Activated B cell treated with CpG ODN at 0.5 μM for 24 hours (primary cell): Measurements from ENCODE around the gene CD4. TPM values are rescaled to one million over a fixed set of nuclear protein-coding genes. Genes with fewer than 3 reads are reported as not detected.
"Not testable (repeated sequence)": the region's sequence is repeated elsewhere in the genome, so short reads cannot be mapped to it uniquely, and the experiment has no call there.

ENCODE experiments used
- ATAC-seq: fragments of 200-7000 bp; cut with Tn5 transposase; one replicate; pipeline ENCODE4 v1.10.0; 2021; ENCODE audit warnings: low read depth, mild to moderate bottlenecking, moderate library complexity
- CTCF ChIA-PET: fragments of 350-600 bp; sonication (Branson Sonifier 250); formaldehyde crosslinking; loops from one replicate; lab custom pipeline; 2021; ENCODE audit warnings: antibody characterized with exemption; lab: Charles Lee
- POLR2A ChIA-PET: fragments of 350-600 bp; sonication (Branson Sonifier 250); formaldehyde crosslinking; loops from one replicate; lab custom pipeline; 2021; ENCODE audit warnings: antibody characterized with exemption; lab: Charles Lee
- DNase-seq: peaks from one replicate; pipeline ENCODE4 v3.0.0; 2022
- H3K27ac Mint-ChIP-seq: one replicate; pipeline ENCODE4 v1.8.0; 2020; ENCODE audit warnings: mixed read lengths
- H3K27me3 Mint-ChIP-seq: one replicate; pipeline ENCODE4 v1.8.0; 2021; ENCODE audit warnings: mixed read lengths
- H3K36me3 Mint-ChIP-seq: one replicate; pipeline ENCODE4 v1.8.0; 2021; ENCODE audit warnings: low read depth, mixed read lengths
- H3K4me1 Mint-ChIP-seq: one replicate; pipeline ENCODE4 v1.8.0; 2021; ENCODE audit warnings: mixed read lengths
- H3K4me3 Mint-ChIP-seq: one replicate; pipeline ENCODE4 v1.8.0; 2020; ENCODE audit warnings: mild to moderate bottlenecking, mixed read lengths
- H3K9me3 Mint-ChIP-seq: one replicate; pipeline ENCODE4 v1.8.0; 2020; ENCODE audit warnings: mixed read lengths
- intact Hi-C: fragments of 100-400 bp; cut with micrococcal nuclease; formaldehyde crosslinking; loops from one replicate; pipeline ENCODE4 v1.15.1; 2024
- total RNA-seq: library from RNA; stranded (reverse); gene quantifications from 2 replicates; pipeline ENCODE4 v1.2.3, GENCODE V29; 2022
- TF ChIP-seq, protein P1 (sequence below): fragments of 200-600 bp; IDR thresholded peaks from one replicate; pipeline ENCODE4 v1.8.0; 2022; ENCODE audit warnings: antibody characterized with exemption, mild to moderate bottlenecking

CD4 gene
- total RNA-seq = 0.22 and 0.32 TPM in 2 replicates

DNA sequence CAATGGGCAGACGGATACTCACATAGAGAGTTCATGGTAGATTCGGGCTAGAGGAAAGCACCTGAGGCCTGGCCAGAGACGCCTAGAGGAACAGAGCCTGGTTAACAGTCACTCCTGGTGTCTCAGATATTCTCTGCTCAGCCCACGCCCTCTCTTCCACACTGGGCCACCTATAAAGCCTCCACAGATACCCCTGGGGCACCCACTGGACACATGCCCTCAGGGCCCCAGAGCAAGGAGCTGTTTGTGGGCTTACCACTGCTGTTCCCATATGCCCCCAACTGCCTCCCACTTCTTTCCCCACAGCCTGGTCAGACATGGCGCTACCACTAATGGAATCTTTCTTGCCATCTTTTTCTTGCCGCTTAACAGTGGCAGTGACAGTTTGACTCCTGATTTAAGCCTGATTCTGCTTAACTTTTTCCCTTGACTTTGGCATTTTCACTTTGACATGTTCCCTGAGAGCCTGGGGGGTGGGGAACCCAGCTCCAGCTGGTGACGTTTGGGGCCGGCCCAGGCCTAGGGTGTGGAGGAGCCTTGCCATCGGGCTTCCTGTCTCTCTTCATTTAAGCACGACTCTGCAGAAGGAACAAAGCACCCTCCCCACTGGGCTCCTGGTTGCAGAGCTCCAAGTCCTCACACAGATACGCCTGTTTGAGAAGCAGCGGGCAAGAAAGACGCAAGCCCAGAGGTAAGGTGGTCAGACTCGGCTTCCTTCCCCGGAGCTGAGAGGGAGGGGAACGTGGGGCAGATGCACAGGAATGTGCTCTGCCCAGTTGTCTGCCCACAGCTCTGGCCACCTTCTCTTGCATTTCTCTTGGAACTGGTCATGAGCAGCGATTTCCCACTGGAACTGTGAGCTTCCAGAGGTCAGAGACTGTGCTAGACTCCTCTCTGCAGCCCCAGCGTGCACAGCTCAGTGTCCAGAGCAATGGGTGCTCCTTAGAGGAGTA lies at the start of gene CD4:
Gene CD4, plus strand, starts transcription at position 557 of the 953 bp plus-strand sequence. CDS start 10,611 bp downstream, outside the sequence.
- TF ChIP-seq, protein P1, sequence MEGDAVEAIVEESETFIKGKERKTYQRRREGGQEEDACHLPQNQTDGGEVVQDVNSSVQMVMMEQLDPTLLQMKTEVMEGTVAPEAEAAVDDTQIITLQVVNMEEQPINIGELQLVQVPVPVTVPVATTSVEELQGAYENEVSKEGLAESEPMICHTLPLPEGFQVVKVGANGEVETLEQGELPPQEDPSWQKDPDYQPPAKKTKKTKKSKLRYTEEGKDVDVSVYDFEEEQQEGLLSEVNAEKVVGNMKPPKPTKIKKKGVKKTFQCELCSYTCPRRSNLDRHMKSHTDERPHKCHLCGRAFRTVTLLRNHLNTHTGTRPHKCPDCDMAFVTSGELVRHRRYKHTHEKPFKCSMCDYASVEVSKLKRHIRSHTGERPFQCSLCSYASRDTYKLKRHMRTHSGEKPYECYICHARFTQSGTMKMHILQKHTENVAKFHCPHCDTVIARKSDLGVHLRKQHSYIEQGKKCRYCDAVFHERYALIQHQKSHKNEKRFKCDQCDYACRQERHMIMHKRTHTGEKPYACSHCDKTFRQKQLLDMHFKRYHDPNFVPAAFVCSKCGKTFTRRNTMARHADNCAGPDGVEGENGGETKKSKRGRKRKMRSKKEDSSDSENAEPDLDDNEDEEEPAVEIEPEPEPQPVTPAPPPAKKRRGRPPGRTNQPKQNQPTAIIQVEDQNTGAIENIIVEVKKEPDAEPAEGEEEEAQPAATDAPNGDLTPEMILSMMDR = no peak
- POLR2A ChIA-PET = interaction anchor here (0.8 kb wide), 1 partner anchor 255 kb away, joined by 3 read pairs; no protein-coding TSS in a partner anchor
- Mint-ChIP-seq H3K27ac (no peak within 1 kb of the TSS), H3K9me3 (no peaks in the 10 kb centered on the region), H3K4me1 (peaks cover 19% of the 10 kb centered on the region), H3K36me3 (no peaks in the 10 kb centered on the region), H3K27me3 (peaks cover 5% of the 10 kb centered on the region), H3K4me3 (no peak within 1 kb of the TSS)
- intact Hi-C loops = no loop called here
- DNase-seq (no peak), ATAC-seq (no peak)
- CTCF ChIA-PET = interaction anchor here (1.2 kb wide), 1 partner anchor 45 kb away, joined by 3 read pairs; no protein-coding TSS in a partner anchor

DNA sequence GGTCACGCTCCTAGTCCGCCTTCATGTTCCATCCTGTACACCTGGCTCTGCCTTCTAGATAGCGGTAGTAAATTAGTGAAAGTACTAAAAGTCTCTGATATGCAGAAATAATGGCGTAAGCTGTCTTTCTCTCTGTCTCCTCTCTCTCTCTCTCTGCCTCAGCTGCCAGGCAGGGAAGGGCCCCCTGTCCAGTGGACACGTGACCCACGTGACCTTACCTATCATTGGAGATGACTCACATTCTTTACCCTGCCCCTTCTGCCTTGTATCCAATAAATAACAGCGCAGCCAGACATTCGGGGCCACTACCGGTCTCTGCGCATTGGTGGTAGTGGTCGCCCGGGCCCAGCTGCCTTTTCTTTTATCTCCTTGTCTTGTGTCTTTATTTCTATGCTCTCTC lies 47.2 kb upstream of the CD4 start:
- intact Hi-C loops, H3K27ac Mint-ChIP-seq, H3K9me3 Mint-ChIP-seq, ATAC-seq, H3K36me3 Mint-ChIP-seq, H3K4me3 Mint-ChIP-seq, H3K27me3 Mint-ChIP-seq, DNase-seq, CTCF ChIA-PET: not testable (repeated sequence)
- POLR2A ChIA-PET = interaction anchor here (1.3 to 4.0 kb wide), 2 partner anchors 11 to 18 kb away, joined by 5 to 17 read pairs; partner anchors contain the start of genes COPS7A and MLF2
- peaks cover 20% of the 10 kb centered on the region for H3K4me1 Mint-ChIP-seq

DNA sequence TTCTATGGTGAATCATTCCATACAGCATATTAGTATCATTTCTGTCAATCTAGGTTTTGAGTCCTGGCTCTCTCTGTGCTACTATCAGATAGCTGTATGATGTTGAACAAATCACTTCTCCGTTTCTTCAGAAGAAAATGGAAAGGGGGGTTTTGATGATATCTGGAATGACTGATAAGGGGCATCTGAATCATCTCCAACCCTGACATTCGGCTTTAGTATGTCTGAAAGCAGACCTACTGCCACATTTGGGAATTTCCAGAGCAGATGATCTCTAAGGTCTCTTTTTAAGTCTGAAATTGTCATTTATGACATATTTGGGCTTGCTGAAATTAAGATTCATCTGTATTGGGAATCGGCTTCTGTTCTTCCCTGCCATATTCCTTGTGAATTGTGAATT lies 46.5 kb upstream of the CD4 start:
- peaks cover 23% of the 10 kb centered on the region for H3K4me1 Mint-ChIP-seq
- POLR2A ChIA-PET = interaction anchor here (0.6 to 4.0 kb wide), 3 partner anchors 11 to 25 kb away, joined by 5 to 17 read pairs (median 11); partner anchors contain the start of genes COPS7A and MLF2
- TF ChIP-seq, protein P1 = no peak
- DNase-seq (no peak), ATAC-seq (no peak)
- H3K9me3 Mint-ChIP-seq = peaks cover 4% of the 10 kb centered on the region
- peaks cover 14% of the 10 kb centered on the region for H3K36me3 Mint-ChIP-seq
- CTCF ChIA-PET = no interaction called here
- no peak overlapping the region for H3K4me3 Mint-ChIP-seq
- no peaks in the 10 kb centered on the region for H3K27me3 Mint-ChIP-seq
- H3K27ac Mint-ChIP-seq = no peak overlapping the region
- intact Hi-C loops = no loop called here

DNA sequence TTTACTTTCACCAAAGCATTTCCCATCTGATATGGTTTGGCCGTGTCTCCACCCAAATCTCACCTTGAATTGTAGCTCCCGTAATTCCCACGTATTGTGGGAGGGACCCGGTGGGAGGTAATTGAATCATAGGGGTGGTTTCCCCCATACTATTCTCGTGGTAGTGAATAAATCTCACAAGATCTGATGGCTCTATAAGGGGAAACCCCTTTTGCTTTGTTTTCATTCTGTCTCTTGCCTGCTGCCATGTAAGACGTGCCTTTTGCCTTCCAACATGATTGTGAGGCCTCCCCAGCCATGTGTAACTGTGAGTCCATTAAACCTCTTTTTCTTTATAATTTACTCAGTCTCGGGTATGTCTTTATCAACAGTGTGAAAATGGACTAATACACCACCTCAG lies 46.0 kb upstream of the CD4 start:
- H3K27me3 Mint-ChIP-seq, H3K27ac Mint-ChIP-seq, intact Hi-C loops, DNase-seq, H3K4me3 Mint-ChIP-seq, ATAC-seq, H3K9me3 Mint-ChIP-seq, CTCF ChIA-PET: not testable (repeated sequence)
- peaks cover 23% of the 10 kb centered on the region for H3K4me1 Mint-ChIP-seq
- peaks cover 19% of the 10 kb centered on the region for H3K36me3 Mint-ChIP-seq
- POLR2A ChIA-PET = interaction anchor here (0.6 to 4.0 kb wide), 3 partner anchors 10 to 25 kb away, joined by 5 to 17 read pairs (median 11); partner anchors contain the start of genes COPS7A and MLF2

DNA sequence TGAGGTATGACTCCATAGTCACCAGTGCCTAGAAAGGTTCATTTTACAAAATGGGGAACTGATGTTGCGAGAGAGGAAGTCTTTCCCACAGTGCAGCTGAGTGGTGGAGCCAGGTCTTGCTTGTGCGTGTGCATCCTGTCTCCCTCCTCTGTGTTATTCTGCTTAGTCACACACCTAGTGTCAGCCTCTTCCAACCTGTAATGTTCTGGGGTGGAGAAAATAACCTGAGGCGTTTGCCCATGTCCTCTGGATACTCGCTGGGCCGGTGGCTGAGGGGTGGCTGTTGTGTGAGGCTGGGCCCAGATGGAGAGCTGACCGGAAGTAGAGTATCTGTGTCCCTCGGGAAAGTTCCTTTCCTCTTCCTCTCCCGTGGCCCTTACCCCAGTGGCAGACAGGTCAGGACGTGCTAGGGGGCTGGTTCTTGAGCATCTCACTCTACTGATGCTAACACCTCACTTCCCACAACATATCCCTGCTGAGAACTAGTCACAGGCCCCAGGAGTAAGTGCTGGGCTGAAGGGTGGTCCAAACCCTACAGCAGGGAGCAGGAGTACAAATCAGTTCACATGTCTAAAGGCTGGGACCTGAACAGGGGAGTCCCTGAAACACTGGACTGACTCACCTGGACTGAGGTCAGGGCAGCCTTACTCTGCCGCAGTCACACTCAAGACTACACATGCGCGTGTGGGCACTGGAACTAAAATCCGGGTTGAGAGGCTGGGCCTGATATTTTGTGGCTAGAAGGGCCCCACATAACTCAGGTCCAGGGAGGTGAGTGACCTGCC lies 43.4 kb upstream of the CD4 start:
- peaks cover 4% of the 10 kb centered on the region for H3K9me3 Mint-ChIP-seq
- peak overlapping the region; percentile 95 for H3K27ac Mint-ChIP-seq
- H3K36me3 Mint-ChIP-seq = peaks cover 44% of the 10 kb centered on the region
- peaks cover 23% of the 10 kb centered on the region for H3K4me1 Mint-ChIP-seq
- H3K4me3 Mint-ChIP-seq = peak overlapping the region; percentile 53
- peak; percentile 96 for ATAC-seq
- H3K27me3 Mint-ChIP-seq = no peaks in the 10 kb centered on the region
- CTCF ChIA-PET = interaction anchor here (1.2 to 1.4 kb wide), 2 partner anchors 21 to 33 kb away, joined by 4 read pairs; partner anchors contain the start of gene PTMS
- intact Hi-C loops = loop anchor here (1.0 kb wide), 1 partner anchor 22 kb away; the partner anchor contains the start of gene COPS7A
- POLR2A ChIA-PET = interaction anchor here (0.6 to 4.0 kb wide), 6 partner anchors 7 to 118 kb away, joined by 3 to 18 read pairs (median 8); partner anchors contain the start of genes CDCA3, COPS7A, MLF2 and USP5
- TF ChIP-seq, protein P1 = no peak
- DNase-seq = peak; percentile 25
